Superior temporal gyrus (tissue), 1 donor: ENCODE data around the gene CTNND1.
"Not testable (repeated sequence)": the region's sequence is repeated elsewhere in the genome, so short reads cannot be mapped to it uniquely, and the experiment has no call there.

Experiments
- DNase-seq: peaks from one replicate; pipeline ENCODE4 v3.0.0-alpha.2; 2016; ENCODE audit errors: extremely low spot score

The CTNND1 gene, protein sequence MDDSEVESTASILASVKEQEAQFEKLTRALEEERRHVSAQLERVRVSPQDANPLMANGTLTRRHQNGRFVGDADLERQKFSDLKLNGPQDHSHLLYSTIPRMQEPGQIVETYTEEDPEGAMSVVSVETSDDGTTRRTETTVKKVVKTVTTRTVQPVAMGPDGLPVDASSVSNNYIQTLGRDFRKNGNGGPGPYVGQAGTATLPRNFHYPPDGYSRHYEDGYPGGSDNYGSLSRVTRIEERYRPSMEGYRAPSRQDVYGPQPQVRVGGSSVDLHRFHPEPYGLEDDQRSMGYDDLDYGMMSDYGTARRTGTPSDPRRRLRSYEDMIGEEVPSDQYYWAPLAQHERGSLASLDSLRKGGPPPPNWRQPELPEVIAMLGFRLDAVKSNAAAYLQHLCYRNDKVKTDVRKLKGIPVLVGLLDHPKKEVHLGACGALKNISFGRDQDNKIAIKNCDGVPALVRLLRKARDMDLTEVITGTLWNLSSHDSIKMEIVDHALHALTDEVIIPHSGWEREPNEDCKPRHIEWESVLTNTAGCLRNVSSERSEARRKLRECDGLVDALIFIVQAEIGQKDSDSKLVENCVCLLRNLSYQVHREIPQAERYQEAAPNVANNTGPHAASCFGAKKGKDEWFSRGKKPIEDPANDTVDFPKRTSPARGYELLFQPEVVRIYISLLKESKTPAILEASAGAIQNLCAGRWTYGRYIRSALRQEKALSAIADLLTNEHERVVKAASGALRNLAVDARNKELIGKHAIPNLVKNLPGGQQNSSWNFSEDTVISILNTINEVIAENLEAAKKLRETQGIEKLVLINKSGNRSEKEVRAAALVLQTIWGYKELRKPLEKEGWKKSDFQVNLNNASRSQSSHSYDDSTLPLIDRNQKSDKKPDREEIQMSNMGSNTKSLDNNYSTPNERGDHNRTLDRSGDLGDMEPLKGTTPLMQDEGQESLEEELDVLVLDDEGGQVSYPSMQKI

GRCh38 chr11:57761301-57762234 is at the start of gene CTNND1:
Gene CTNND1, plus strand, starts transcription at chr11:57761802. Its CDS starts 29,677 bp downstream, at chr11:57791479.
- peak; percentile 95 for DNase-seq

- peak; percentile 100 for DNase-seq
Measured at GRCh38 chr11:57712256-57713150, 49.1 kb upstream of the CTNND1 start, which contains the start of gene TMX2. Gene TMX2, plus strand, starts transcription at chr11:57712593. Its CDS starts 26 bp downstream, at chr11:57712619.

- DNase-seq = no peak
Measured at GRCh38 chr11:57713835-57714234, 47.8 kb upstream of the CTNND1 start.

DNA sequence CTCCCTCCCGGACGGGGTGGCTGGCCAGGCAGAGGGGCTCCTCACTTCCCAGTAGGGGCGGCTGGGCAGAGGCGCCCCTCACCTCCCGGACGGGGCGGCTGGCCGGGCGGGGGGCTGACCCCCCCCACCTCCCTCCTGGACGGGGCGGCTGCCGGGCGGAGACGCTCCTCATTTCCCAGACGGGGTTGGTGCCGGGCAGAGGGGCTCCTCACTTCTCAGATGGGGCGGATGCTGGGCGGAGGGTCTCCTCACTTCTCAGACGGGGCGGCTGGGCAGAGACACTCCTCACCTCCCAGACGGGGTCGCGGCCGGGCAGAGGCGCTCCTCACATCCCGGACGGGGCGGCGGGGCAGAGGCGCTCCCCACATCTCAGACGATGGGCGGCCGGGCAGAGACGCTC is 44.9 kb upstream of the CTNND1 start:
- DNase-seq = not testable (repeated sequence)

DNA sequence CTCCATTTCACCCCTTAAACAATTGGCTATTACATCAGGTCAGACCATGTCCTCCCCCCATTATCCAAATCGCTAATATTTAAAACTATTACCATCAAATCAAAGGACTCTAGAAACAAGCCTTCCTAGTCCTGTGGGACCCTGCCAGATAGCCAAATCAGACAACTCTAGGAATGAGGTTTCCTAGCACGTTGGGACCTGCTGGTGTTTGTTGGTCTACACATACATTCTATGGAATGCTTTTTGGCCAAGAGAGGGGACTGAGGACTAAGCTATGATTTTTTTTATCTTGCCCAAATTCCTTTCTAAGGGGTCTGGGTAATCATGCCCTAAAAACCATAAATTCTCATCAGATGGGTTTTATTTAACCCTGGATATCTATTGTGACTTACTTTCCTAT is 34.4 kb upstream of the CTNND1 start:
- DNase-seq = no peak

- DNase-seq = no peak
Measured at GRCh38 chr11:57728829-57729228, 32.8 kb upstream of the CTNND1 start.

- no peak for DNase-seq
Measured at GRCh38 chr11:57729479-57729878, 32.1 kb upstream of the CTNND1 start.

- no peak for DNase-seq
Measured at GRCh38 chr11:57732661-57733060, 28.9 kb upstream of the CTNND1 start.

DNA sequence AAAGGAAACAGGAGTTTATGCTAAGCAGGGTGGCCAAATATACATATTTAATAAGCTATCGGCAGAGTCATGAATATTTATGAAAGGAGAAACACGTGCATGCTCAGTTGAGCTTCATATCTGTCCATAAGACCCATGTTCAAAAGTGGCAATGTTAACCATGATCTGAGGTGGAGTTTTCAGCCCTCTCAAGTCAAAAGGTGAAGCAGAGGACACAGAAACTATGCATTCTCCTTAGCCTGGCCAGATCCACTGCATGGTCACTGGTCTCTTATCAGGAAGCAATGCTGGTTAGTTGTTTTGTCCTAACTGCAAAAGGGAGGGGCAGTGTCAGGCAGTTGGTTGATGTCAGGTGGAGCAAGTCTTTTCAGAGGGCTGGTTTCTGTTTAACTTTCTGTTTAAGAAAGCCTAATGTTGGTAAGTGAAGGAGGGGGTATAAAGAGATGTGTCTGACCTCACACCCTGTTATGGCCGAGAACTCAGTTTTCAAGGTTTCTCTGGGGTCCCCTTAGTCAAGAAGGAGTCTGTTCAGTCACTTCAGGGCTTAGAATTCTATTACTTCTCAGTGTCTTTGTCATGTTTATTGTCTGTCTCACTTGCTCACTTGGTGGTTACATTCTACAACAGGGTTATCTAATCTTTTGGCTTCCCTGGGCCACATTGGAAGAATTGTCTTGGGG is 25.8 kb upstream of the CTNND1 start:
- DNase-seq = no peak

DNA sequence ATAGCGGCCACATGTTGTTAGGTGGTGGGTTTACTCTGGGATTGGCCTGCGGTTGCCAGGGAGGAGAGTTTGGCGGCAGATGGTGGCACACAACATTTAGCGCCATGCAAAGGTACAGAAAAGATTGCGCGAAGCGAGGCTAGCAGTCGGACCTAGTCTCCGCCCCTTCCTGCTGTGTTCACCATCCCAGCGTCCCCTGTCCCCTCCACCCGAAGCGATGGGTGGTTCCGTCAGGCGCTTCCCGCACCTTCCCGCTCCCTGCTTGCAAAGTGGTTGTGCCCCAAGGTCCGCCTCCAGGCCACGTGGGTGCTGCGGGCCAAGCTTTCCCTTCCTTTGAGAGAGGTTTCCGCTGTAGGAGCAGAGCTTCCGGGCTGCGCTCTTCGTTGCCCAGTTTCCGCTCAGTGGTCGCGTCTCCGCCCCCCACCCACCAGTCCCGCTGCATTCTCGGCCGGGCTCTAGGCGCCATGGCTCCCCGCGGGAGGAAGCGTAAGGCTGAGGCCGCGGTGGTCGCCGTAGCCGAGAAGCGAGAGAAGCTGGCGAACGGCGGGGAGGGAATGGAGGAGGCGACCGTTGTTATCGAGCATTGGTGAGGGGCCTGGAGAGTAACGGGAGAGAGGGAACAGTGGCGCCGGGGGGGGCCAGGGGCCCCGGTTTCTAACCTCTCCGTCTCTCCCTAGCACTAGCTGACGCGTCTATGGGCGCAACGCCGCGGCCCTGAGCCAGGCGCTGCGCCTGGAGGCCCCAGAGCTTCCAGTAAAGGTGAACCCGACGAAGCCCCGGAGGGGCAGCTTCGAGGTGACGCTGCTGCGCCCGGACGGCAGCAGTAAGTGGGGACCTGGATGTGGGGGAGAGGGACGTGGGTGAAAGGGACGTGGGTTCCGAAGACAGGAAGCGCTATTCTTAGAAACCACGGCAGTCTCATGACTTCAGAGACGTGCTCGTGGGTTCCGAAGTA is 20.2 kb upstream of the CTNND1 start, which contains the start of gene SELENOH:
SELENOH (plus strand) TSS at position 360 of the 955 bp plus-strand sequence; CDS start at position 465, 105 bp downstream.
- peak; percentile 95 for DNase-seq

GRCh38 chr11:57742087-57742452 is 19.5 kb upstream of the CTNND1 start:
- DNase-seq = no peak

- no peak for DNase-seq
Measured at GRCh38 chr11:57744357-57744756, 17.2 kb upstream of the CTNND1 start.

DNA sequence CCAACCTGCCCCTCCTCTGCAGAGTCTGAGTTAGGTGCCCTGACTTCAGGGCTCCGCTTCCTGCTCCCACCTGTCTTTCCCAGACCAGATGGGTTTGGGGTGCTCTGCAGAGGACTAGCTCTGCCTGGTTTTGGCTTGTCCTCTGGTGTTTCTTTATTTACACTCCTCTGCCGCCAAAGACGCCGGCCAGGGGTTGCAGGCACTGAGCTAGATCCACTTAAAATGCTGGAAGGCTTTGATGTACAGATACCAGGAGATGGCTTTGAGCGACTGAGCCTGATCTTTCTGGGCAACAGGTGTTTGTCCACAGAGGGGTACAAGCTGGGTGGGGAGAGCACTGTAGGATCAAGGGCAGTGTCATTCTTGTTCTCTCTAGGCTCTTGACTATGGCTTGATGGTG is 16.4 kb upstream of the CTNND1 start:
- no peak for DNase-seq

DNA sequence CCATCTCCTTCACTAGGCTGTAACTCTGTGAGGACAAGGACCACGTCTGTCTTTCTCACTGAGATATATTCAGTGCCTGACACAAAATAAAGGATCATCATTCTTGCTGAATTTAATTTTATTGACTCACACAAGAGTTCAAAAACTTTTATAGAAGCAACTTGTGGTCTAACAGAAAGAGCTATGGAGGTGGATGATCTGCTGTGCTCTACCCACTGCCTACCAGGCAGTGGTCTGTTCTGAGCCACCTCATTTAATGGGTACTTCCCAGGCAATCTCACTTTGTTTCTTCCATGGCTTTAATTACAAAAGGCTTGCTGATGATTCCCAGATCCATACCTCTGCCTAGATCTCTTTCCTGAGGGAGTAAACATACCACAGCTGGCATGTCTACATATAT is 14.7 kb upstream of the CTNND1 start:
- no peak for DNase-seq

- no peak for DNase-seq
Measured at GRCh38 chr11:57751176-57751575, 10.4 kb upstream of the CTNND1 start.

DNA sequence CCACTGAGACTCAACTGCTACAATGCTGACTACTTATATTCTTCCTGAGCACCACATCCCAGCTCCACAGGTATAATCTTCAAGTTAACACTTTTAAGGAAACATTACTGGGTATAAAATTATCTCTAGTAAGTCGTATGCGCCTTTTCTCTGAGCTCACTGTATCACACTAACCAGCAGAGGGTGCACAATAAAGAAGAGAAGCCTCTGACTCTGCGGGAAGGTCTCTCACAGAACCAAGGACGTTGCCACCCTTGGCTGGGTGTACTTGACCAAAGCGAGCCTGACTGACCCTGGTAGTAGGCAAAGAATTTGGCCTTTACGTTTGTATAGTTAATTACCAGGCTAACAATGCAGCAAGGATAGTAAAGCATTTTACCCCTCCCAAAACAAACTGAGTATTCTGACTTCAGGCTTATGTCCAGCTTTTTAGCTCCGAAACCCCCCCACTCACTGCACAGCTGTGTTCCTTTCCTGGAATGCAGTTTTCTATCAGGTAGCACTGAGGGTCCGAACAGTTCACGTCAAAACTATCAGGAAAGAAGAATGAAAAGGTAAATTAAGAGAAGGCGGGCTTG is 9.8 kb upstream of the CTNND1 start, which contains the start of gene BTBD18:
BTBD18 (minus strand) TSS at position 144 of the 578 bp plus-strand sequence. CDS start 631 bp downstream, outside the sequence.
- peak; percentile 60 for DNase-seq

GRCh38 chr11:57752954-57753353 is 8.6 kb upstream of the CTNND1 start:
- DNase-seq = no peak

- DNase-seq = no peak
Measured at GRCh38 chr11:57758174-57758573, 3.4 kb upstream of the CTNND1 start.
